ENCODE measurements around the gene SPART. TPM values are rescaled to one million over a fixed set of nuclear protein-coding genes. Genes with fewer than 3 reads are reported as not detected.

SPART gene
- total RNA-seq, 1 donor from 2014 or later: 70.6 TPM

DNA sequence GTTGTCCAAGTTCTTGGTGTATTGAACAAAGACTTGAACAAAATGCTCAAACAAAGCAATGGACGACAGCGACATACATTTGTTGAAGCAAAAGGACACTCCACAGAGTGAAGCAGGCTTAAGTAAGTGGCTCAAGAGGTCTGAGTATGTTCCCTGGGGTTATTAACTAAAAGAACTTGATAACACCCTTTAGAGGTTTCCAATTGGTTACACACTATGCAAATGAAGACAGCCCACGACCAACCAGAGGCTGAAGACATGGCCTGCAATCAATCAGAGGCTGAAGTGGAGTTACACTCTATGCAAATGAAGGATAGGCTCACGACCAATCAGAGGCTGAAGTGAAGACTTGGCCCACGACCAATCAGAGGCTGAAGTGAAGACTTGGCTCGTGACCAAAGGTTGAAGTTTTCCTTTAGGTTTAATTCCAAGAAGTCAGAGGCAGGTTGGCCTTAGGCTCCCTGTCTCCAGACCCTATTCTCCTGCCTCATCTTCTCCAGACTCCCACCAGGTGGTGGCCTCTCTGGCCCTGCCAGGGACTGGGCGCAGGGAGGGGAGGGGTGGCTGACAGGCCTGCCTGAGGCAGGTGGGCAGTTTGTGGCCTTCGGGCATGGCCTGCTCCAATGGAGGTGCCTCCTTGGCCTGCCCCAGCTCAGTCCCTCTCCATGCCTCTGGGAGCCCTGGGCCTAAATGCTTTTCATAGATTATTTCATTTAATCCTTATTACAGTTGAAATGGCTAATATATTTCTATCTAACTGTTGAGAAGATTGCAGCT is 86.6 kb downstream of the SPART start:
- no peak for DNase-seq (ENCODE audit: low read depth, low spot score)
- TF ChIP-seq, protein P1, sequence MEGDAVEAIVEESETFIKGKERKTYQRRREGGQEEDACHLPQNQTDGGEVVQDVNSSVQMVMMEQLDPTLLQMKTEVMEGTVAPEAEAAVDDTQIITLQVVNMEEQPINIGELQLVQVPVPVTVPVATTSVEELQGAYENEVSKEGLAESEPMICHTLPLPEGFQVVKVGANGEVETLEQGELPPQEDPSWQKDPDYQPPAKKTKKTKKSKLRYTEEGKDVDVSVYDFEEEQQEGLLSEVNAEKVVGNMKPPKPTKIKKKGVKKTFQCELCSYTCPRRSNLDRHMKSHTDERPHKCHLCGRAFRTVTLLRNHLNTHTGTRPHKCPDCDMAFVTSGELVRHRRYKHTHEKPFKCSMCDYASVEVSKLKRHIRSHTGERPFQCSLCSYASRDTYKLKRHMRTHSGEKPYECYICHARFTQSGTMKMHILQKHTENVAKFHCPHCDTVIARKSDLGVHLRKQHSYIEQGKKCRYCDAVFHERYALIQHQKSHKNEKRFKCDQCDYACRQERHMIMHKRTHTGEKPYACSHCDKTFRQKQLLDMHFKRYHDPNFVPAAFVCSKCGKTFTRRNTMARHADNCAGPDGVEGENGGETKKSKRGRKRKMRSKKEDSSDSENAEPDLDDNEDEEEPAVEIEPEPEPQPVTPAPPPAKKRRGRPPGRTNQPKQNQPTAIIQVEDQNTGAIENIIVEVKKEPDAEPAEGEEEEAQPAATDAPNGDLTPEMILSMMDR (conservative IDR thresholded peaks at IDR 0.05): no peak
- no peak overlapping the region for H3K4me3 Mint-ChIP-seq

GRCh38 chr13:36258831-36259230 is 87.4 kb downstream of the SPART start:
- Mint-ChIP-seq H3K27me3 (ENCODE audit: low read depth) (no peaks in the 10 kb centered on the region), H3K27ac (ENCODE audit: unreplicated experiment) (no peak overlapping the region), H3K4me3 (no peak overlapping the region), H3K36me3 (ENCODE audit: low read depth) (no peaks in the 10 kb centered on the region), H3K4me1 (no peaks in the 10 kb centered on the region), H3K9me3 (peaks cover 8% of the 10 kb centered on the region)
- TF ChIP-seq, protein P1 (conservative IDR thresholded peaks at IDR 0.05): no peak
- DNase-seq (ENCODE audit: low read depth, low spot score): no peak

More for the DNA sequence above, 86.6 kb downstream of the SPART start:
- H3K36me3 Mint-ChIP-seq (ENCODE audit: low read depth): no peaks in the 10 kb centered on the region
- H3K27me3 Mint-ChIP-seq (ENCODE audit: low read depth): no peaks in the 10 kb centered on the region
- H3K4me1 Mint-ChIP-seq: no peaks in the 10 kb centered on the region
- H3K27ac Mint-ChIP-seq (ENCODE audit: unreplicated experiment): no peak overlapping the region
- H3K9me3 Mint-ChIP-seq: peaks cover 8% of the 10 kb centered on the region

Other genes starting within 250 kb of the SPART start
- gene DCLK1, start 215.0 kb downstream of the SPART start, total RNA-seq: 20.0 and 22.4 TPM in 2 replicates
- gene SOHLH2, start 131.8 kb downstream of the SPART start, total RNA-seq: 0.21 TPM in 1 of 2 replicates, not detected in the other
- 1.7 and 3.5 TPM in 2 replicates for gene CCDC169, start 48.6 kb downstream of the SPART start, total RNA-seq
- gene CCNA1, start 86.1 kb upstream of the SPART start, total RNA-seq: 0.25 and 0.26 TPM in 2 replicates

All from neural crest cell (in vitro differentiated cells).